Activated CD4-positive, alpha-beta T cell treated with anti-CD3 and anti-CD28 coated beads, Interleukin-2, amount 50 U/mL, for 16 hours (primary cell): ENCODE measurements around the gene FUCA2.
A peak's percentile ranks its signal among the peaks of the same experiment; 100 is the strongest.
"Not testable (repeated sequence)": the region's sequence is repeated elsewhere in the genome, so short reads cannot be mapped to it uniquely, and the experiment has no call there.

ENCODE experiments used
- DNase-seq: peaks from one replicate; pipeline ENCODE4 v3.0.0-alpha.2; 2020

FUCA2 gene

DNA sequence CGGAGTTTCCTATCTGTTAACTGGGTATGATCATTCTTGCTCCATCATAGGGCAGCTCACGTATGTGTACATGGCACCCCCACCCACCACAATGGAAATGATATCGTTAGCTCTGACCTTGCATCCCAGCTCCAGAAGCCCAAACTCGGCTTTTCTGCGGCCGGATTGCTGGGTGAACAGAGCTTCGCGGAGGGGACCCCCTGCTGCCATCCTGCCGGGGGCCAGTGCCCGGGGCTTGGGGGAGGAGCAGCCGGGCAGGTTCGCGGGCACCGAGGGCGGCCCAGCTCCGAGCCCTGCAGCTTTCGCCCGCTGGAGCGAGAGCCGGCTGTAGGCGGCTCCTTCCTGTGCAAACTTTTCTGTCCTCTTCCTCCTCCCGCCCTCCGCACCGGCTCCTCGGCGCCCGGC is 24.9 kb upstream of the FUCA2 start:
- peak; percentile 57 for DNase-seq

DNA sequence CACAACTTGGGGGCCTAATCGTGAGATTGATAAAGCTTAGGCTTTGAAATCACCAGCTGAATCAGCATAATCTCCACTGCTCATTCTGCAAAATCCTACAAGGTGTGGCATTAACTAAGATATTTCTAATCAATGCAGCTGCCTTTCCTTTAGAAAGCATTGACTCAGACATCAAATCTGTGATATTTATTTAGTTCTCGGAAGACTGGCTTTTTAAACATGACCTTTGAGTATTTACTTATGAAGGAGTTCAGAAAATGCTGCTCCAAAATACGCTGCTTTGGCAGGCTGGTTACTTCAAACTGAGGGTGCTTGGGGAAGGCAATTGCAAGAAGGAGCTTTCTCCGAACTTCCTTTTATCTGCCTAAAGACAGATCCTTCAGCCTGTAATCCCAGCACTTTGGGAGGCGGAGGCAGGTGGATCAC is 23.7 kb upstream of the FUCA2 start:
- no peak for DNase-seq

DNA sequence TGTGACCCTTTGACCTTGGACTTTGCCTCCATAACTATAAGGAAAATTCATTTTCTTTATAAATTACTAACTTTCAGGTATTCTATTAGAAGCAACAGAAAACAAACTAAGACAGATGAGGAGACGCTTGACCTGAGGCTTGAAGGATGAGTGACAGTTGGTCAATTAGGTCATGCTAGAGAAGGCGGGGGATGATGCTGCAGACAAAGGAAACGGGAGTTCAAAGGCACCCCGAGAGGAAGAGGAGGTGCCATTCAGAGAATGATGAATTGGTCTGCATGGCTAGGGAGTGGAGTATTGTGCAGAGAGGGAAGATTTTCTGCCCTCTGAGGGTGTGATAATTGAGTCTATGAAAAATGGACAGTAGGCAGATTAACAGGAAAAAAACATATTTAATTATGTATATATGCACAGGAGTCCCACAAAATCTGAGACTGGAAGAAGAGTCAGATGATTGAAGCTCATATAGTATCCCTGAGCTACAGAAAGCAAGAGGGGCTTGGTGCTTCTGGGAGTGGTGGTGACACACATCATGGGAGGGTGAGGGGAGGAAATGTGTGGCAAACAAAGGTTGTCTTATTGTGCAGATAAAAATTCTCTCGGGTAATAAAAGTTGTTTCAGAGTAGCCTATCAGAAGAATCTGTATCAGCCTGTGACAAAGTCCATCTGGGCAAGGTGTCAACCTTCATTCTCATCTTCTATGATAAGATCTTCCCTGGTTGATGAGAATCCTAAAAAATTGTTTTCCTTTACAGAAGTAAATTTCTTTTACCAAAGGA is 20.4 kb upstream of the FUCA2 start:
- no peak for DNase-seq

DNA sequence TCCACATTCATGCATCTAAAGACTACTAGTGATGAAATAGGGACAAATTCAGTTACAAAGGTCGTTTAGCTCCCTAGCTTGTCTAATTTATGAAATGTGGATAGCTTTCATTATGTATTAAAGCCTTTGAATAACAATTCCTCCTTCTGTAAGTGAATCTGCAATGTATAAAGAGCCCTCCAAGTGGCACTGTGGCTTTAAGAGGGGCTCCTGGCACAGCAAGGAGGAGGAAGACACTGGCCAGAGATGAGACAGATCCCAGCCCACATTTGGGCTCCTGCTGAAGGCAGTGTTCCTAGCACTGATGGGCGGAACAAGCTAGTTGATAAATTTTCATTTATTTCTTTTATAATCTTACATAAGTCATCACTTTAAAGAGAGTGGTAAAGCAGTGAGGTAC is 17.6 kb upstream of the FUCA2 start:
- no peak for DNase-seq

DNA sequence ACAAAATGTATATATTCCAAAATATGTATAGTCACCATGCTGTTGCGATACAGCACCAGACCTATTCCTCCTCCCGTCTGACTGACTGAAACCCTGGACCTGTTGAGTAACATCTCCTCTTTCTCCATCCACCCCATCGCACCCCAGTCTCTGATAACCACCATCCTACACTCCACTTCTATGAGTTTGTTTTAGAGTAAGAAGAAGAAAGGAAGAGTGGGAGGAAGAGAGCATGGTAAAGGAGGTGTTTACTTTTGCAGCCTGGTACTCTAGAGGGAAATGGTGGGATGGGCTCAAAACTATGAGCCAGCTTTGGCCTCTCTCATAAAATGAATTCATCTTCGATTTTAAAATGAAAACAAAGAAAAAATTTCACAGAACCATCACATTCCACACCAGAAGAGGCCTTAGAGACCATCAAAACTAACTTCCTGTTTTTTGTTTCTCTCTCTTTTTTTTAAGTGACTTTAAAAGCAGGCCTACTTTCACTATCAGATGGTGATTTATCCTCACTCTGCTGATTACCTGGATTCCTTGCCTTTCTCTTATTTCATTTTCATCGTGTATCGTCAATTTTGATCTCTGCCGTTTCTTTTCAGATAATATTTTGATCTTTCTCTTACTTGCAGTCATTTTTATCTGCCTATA is 16.8 kb upstream of the FUCA2 start:
- no peak for DNase-seq

DNA sequence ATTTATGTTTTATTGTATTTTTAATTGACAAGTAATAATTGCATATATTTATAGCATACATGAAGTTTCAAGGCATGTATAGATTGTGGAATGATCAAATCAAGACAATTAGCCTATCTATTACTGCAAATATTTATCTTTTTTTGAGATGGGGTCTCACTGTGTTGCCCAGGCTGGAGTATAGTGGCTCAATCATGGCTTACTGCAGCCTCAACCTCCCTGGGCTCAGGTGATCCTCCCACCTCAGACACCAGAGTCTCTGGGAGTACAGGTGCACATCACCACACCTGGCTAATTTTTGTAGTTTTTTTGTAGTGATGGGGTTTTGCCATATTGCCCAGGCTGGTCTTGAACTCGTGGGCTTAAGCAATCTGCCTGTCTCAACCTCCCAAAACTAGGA is 16.2 kb upstream of the FUCA2 start:
- DNase-seq, result no peak

DNA sequence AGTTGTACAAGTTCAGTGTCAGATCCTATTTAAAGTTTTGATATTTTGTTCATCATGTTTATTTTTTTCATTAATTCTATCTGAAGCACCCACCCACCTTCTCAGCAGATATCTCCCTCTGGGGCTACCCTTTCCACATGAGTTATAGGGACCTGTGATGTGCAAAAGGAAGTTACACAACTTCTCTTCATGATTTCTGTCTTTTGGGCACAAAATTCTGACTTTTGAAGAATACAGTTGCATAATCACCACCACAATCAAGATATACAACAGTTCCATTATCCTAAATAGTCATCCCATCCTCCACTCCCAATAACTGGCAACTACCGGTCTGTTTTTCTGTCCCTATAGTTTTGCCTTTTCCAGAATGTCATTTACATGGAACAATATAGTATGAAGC is 13.8 kb upstream of the FUCA2 start:
- DNase-seq, result no peak

DNA sequence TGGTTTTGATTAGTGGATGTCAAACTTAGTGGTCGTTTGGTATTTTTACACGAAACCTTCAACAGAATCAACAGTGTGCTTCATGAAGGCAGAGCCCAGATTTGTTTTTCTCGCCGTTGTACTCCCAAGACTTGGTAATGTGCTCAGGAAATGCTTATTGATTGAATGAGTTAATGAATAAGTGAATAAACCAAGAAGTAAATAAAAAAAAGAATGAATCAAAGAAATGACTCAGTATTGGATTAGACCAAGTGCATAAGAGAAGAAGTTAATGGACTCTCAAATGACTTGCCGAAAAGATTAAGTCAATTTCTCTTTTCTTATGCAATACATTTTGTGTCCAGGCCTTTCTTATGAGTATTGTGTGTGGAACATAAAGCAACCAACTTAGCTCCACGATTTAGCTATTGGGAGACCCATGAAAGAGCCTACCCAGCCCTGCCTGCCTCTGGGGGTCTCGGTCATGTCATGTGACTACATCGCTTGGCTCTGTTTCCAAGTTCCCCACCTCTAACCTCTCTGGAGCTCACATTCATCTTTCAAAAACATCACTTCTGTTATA is 10.6 kb upstream of the FUCA2 start:
- DNase-seq, result no peak

DNA sequence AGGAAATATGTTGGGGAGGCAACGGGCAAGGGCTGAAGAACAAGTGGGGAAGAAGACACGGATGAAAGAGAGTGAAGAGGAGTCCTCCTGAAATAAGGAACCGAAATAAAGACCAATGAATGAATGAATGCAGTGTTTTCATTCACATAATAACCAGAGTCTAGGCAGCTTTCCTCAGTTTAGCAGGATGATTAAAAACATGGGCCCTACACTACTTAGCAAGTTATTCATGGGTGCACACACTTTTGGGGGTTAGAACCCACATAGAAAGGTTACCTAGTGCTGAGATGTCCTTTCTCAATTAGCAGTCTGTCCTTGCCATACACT is 5.9 kb upstream of the FUCA2 start:
- DNase-seq, result no peak

DNA sequence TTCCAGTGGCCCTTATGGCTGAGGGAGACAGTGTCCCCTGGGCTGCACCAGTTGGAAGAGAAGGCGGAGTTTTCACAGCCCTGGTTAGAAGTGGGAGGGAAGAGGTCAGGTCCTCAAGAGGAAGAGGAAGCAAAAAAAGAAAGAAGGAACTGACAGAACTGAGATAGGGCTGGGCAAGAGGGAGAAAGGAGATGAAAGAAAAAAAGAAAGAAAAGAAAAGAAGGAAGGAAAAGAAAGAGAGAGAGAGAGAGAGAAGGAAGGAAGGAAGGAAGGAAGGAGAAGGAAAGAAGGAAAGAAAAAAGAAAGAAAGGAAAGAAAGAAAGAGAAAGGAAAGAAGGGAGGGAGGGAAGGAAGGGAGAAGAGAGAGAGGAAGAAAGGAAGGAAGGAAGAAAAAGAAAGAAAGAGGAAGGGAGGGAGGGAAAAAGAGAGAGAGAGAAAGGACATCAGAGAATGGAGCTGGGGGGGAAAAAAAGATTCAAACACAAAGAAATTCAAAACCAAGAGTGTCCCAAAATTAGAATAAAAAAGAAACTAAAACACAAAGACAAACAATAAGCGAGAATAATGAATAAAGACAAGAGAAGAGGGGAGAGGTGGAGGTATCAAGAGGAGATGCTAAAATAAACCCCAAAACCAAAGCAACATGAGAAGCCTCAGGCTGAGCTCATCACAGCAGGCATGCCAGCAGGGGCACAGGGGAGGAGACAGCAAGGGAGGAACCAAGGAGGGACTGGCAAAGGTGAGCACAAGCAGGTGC is 5.3 kb upstream of the FUCA2 start:
- no peak for DNase-seq

DNA sequence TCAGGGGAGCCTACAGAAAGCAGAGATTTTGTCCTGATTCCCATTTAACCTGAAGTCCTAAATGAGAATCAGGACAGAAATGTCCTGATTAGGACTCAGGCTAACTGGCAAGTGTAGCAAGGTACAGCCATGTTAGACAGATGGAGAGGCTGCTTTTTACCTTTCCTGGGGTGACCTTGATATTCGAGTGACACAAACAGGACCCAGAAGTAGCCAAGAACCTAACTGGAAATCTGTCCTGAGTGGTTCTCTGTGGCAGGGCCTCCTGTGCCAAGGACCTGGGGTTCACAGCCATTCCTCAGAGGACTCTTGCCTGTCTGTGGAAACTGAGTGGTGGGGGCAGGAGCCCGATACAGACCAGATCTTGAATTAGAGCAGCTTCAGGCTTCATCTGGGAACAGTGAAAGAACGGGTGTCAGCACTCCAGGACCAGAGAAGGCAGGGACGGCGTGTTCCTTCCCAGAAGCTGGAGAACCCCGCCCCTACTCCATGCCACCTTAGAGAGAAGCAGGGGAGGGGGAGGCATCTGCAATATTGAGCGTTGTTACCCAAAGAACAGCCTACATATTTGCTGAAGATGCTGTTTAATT is 4.3 kb upstream of the FUCA2 start:
- no peak for DNase-seq

DNA sequence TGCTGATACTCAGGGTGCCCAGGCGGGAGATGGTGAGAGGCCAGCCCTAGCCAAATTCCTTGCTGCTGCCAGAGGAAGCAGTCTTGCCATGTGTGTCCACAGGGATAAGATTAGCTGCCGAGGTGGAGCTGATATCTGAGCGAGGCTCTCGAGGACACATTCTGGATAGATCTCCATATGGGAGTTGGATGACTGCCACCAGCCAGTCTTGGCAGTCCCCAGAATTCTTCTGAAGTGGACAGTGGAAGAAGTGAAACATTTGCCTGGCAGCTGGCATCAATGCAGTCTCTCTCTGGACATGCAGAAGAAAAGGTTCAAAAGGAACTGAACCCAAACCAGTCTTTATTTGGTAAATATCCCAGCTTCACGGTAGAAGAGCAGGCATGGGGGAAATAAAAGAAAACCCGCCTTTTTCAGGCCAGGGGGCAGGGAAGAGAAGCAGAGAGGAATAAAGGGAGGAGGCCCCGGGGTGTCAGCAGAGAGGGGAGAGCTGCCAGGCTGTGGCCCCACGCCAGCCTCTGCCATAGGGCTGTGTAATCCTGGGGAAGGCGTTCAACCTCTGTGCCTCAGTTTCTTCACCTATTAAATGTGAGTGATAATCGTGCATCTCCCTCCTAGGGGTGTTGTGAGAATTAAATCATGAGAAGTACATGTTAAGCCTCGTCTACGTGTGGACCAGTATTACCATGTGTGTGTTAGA is 3.7 kb upstream of the FUCA2 start:
- no peak for DNase-seq

DNA sequence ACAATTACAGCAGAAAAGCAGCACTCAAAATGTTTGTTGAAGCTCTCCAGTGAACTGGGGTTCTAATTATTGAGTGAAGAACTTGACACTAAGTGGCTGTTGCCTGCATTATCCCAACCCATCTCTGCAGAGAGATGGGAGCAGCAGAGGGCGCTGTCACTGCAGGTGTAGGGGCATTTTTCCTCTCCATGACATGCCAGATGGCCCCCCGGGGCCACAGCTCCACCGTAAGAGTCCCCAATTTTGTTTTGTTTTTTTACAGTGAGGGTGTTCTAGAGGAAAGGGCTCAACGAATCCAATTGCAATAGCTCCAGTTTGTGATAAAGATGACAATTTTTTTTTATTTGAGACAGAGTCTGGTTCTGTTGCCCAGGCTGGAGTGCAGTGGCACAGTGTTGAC is 1.9 kb upstream of the FUCA2 start:
- no peak for DNase-seq

DNA sequence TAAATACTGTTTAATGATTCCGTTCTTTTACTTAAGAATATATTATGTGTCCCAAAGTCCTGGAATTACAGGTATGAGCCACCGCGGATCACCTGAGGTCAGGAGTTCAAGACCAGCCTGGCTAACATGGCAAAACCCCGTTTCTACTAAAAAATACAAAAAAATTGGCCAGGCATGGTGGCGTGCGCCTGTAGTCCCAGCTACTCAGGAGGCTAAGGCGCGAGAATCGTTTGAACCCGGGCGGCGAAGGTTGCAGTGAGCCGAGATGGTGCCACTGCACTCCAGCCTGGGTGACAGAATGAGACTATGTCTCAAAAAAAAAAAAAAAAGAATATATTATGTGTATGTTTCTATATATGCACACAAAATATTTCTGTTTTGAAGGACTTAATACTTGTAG is 1.2 kb downstream of the FUCA2 start:
- not testable (repeated sequence) for DNase-seq

DNA sequence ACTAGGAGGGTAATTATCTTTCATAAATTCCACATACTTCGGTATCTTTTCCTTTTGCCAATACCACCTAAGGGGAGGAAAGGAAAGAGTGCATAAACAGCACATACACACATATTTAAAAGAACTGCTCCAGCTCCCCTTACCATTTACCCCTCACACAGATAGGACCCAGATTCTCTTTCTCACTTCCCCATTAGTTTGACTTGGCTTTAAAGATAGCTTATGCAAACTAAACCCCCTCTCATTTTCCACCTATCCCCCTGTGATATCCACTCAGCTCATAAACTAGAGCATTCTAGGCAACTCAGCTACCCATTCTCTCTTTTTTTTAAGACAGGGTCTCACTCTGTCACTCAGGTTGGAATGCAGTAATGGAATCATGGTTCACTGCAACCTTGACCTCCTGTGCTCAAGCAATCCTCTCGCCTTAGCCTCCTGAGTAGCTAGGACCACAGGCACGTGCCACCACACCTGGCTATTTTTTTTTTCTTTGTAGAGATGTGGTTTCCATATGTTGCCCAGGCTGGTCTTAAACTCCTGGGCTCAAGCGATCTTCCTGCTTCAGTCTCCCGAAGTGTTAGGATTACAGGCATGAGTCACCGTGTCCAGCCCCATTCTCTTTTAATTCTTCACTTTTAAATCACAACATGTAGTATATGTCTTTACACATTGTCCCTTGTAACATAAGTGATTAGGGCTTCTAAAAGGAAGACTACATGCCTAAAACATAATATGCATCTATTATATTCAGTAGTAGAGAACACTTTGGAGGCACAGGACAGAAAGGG is 4.0 kb downstream of the FUCA2 start:
- DNase-seq, result no peak

DNA sequence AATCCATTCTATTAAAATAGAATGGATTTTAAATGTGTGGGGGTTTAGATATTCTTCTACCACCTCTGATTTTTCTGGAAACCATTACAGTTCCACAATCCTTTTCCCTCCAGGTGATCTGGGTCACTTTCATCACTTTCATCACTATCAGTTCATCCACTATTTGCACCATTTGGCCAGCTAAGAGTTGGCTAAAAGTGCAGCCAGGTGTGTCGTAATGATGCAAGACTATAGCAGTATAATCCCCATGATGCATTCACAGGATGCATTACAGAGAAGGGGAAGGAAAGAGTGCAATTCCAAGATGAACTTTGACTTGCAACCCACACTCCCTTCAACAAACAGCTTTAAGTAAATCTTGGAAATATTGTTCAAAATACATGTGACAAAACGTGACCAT is 4.9 kb downstream of the FUCA2 start:
- DNase-seq, result no peak

DNA sequence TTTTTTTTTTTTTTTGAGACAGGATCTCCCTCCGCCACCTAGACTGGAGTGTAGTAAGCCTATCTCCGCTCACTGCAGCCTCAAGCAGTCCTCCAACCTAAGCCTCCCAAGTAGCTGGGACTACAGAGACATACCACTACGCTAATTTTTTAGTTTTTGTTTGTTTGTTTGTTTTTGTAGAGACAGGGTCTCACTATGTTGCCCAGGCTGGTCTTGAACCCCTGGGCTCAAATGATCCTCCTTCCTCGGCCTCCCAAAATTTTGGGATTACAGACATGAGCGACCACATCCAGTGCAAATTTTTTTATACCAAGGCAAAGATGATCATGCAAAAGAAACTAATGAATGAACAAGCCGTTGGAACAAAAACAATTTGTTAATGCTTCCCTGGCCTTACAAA is 5.3 kb downstream of the FUCA2 start:
- no peak for DNase-seq

DNA sequence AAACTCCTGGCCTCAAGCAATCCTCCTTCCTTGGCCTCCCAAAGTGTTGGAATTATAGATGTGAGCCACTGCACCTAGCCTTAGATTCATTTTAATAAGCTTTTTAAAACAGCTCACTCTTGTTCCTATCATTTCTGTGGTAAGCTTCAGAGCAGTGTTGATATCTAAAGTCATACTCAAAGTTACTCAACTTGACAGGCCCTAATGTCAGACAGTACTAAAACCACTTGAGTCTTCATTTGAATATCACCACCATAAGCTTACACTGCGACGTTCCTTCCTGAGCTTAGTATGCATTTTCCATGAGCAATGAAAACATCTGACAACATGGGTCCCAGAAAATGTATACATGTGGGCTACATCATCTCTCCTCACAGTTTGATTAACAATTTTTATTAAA is 6.0 kb downstream of the FUCA2 start:
- no peak for DNase-seq

DNA sequence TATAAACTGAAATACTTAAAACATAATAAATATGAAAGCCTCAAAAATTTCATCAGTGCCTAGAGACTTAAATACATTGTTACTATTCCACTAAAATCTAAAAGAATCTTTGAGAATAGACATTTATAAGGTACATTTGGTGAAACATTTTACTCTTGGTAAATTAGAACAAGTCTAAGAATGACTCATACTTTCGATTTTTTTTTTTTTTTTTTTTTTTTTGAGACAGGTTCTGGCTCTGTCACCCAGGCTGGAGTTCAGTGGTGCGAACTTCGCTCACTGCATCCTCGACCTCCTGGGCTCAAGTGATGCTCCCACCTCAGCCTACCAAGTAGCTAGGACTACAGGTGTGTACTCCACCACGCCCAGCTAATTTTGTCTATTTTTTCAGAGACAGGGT is 6.4 kb downstream of the FUCA2 start:
- DNase-seq, result no peak

DNA sequence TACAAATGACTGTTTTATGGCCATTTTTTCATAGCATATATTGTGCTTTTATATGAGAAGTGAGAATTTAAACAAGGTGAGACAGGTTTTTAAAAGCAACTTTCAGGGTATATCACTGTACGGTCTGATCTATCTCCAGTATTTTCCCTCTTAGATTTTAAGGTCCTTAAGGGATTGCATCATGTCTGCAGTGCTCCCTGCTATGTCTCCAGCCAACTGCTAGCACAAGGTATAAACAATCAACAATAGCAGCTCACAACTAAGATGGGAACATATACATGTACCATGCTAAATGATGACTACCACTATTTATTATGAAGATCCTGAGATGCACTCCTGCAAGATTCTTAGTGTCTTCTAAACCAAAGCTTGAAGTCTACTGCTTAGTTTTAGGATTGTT is 7.2 kb downstream of the FUCA2 start:
- DNase-seq, result no peak

DNA sequence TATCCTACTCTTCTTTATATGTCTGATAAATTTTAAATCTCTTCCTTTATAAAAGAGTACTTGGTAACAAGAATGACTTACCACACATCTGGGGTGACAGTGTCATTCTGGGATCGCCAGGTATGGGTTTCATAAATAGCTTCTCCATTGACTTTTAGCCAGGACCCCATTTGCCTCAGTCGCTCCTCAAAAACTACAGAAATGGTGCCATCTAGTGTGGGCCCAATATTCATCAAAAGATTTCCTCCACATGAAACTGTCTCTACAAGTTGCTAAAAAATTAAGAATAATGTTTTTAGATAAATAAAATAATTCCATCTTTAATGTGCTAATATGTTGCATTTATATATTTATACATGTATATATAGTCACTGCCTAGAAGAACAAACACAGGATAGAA is 9.7 kb downstream of the FUCA2 start:
- no peak for DNase-seq

DNA sequence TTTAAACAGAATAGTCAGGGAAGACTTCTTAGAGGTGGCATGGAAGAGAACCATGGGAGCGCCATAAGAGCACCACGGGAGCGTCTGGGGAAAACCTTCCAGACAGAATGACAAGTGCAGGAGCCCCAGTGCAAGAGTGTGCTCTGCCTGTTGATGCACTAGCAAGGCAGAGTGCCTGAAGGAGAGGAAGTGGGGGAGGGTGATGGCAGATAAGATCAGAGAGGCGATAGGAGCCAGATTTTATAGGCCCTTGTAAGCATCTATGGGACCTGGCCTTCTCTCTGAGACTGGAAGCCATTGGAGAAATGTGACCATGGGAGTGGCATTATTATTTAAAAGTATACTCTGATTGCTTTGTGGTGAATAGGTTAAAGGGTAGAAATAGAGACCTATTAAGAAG is 13.1 kb downstream of the FUCA2 start:
- no peak for DNase-seq
